GM12872 (cell line): ENCODE data around the gene CTPS1.

Source experiments
- CTCF ChIP-seq: IDR thresholded peaks from 3 replicates; pipeline ENCODE4 v1.5.1; 2011; ENCODE audit warnings: low read depth, mild to moderate bottlenecking, low read length, moderate library complexity; ENCODE audit not compliant: insufficient read depth

The CTPS1 gene

GRCh38 chr1:40979241-40980067 is at the start of gene CTPS1:
CTPS1 (plus strand) TSS chr1:40979696; CDS start chr1:40983291, 3,595 bp downstream.
- TF ChIP-seq CTCF, result peak; percentile 50; the same call in 2 of the 3 replicates

- TF ChIP-seq CTCF, result no peak
These were observed 49.1 kb upstream of the CTPS1 start for GRCh38 chr1:40930174-40930964.

GRCh38 chr1:40931601-40932000 is 47.9 kb upstream of the CTPS1 start:
- no peak for TF ChIP-seq CTCF

- TF ChIP-seq CTCF, result no peak
These were observed 47.5 kb upstream of the CTPS1 start for GRCh38 chr1:40932006-40932405.

- TF ChIP-seq CTCF, result no peak
These were observed 42.6 kb upstream of the CTPS1 start for GRCh38 chr1:40936931-40937339.

GRCh38 chr1:40938393-40938792 is 41.1 kb upstream of the CTPS1 start:
- no peak for TF ChIP-seq CTCF

GRCh38 chr1:40939320-40940059 is 40.0 kb upstream of the CTPS1 start:
- TF ChIP-seq CTCF, result no peak
